ENCODE measurements around the gene SLF1. TPM values are rescaled to one million over a fixed set of nuclear protein-coding genes. Genes with fewer than 3 reads are reported as not detected.
A peak's percentile ranks its signal among the peaks of the same experiment; 100 is the strongest.

Gene SLF1
- total RNA-seq, 2 donors from 2014 or later = 22.0 to 32.4 TPM

GRCh38 chr5:94690778-94691177, 72.3 kb downstream of the SLF1 start:
- peaks cover 23% of the 10 kb centered on the region for H3K36me3 Mint-ChIP-seq (ENCODE audit: low read depth)
- Histone ChIP-seq H3K4me3 (ENCODE audit: low read length) (no peak overlapping the region), H3K9ac (ENCODE audit: extremely low read depth, low read length, poor library complexity, severe bottlenecking) (no peak overlapping the region), H3K9me3 (ENCODE audit: control insufficient read depth, low read length) (no peaks in the 10 kb centered on the region), H3K36me3 (ENCODE audit: control insufficient read depth, insufficient read depth, low read length) (peaks cover 61% of the 10 kb centered on the region), H3K27me3 (ENCODE audit: control insufficient read depth, insufficient read depth, low read length, poor library complexity, severe bottlenecking) (no peaks in the 10 kb centered on the region), H3K27ac (ENCODE audit: low read depth, low read length) (peak overlapping the region; percentile 49), H3K4me1 (ENCODE audit: control insufficient read depth, insufficient read depth, low read length) (no peaks in the 10 kb centered on the region)
- H3K27me3 Mint-ChIP-seq (ENCODE audit: insufficient read depth) = no peaks in the 10 kb centered on the region
- 90% methylated on average over 2 of the region's 2 CpGs; no CpG with 5 or more reads in 1 of the 2 experiments for WGBS, 2 experiments (ENCODE audit: insufficient coverage in 1 of 2, insufficient read length in 1 of 2)
- TF ChIP-seq CTCF (conservative IDR thresholded peaks at IDR 0.05) = no peak
- H3K9me3 Mint-ChIP-seq = no peaks in the 10 kb centered on the region
- peaks cover 12% of the 10 kb centered on the region for H3K4me1 Mint-ChIP-seq
- no peak overlapping the region for H3K27ac Mint-ChIP-seq
- DNase-seq = no peak
- H3K4me3 Mint-ChIP-seq = no peak overlapping the region

- TF ChIP-seq CTCF (conservative IDR thresholded peaks at IDR 0.05) = no peak
- Histone ChIP-seq H3K27me3 (ENCODE audit: control insufficient read depth, insufficient read depth, low read length, poor library complexity, severe bottlenecking) (no peaks in the 10 kb centered on the region), H3K36me3 (ENCODE audit: control insufficient read depth, insufficient read depth, low read length) (peaks cover 62% of the 10 kb centered on the region), H3K27ac (ENCODE audit: low read depth, low read length) (peak overlapping the region; percentile 49), H3K9me3 (ENCODE audit: control insufficient read depth, low read length) (no peaks in the 10 kb centered on the region), H3K4me3 (ENCODE audit: low read length) (no peak overlapping the region), H3K9ac (ENCODE audit: extremely low read depth, low read length, poor library complexity, severe bottlenecking) (no peak overlapping the region), H3K4me1 (ENCODE audit: control insufficient read depth, insufficient read depth, low read length) (no peaks in the 10 kb centered on the region)
- H3K4me1 Mint-ChIP-seq = peaks cover 12% of the 10 kb centered on the region
- no peaks in the 10 kb centered on the region for H3K27me3 Mint-ChIP-seq (ENCODE audit: insufficient read depth)
- no peak overlapping the region for H3K27ac Mint-ChIP-seq
- peaks cover 20% of the 10 kb centered on the region for H3K36me3 Mint-ChIP-seq (ENCODE audit: low read depth)
- H3K4me3 Mint-ChIP-seq = no peak overlapping the region
- H3K9me3 Mint-ChIP-seq = no peaks in the 10 kb centered on the region
- no CpG with 5 or more reads among the region's 1 CpG for whole genome bisulfite sequencing, 2 experiments (ENCODE audit: insufficient coverage in 1 of 2, insufficient read length in 1 of 2)
- DNase-seq = no peak
Measured at GRCh38 chr5:94691291-94691690, 72.8 kb downstream of the SLF1 start.

DNA sequence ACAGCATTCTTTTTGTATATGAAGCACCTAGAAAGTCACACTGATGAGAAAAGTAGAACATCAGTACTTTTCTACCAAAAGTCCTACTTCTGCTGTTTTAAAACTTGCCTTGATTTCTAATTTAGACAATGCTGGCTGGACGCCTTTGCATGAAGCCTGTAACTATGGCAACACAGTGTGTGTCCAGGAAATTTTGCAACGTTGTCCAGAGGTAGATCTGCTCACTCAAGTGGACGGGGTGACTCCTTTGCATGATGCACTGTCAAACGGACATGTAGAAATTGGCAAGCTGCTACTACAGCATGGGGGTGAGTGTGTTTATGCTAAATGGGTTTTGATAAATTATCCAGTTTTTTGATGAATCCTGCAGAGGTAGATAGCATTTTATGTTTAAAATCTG, 73.5 kb downstream of the SLF1 start:
- H3K4me1 ChIP-seq (ENCODE audit: control insufficient read depth, insufficient read depth, low read length) = peaks cover 3% of the 10 kb centered on the region
- DNase-seq = no peak
- WGBS, 2 experiments (ENCODE audit: insufficient coverage in 1 of 2, insufficient read length in 1 of 2) = 74 to 83% methylated on average over 3 to 4 of the region's 4 CpGs
- no peak overlapping the region for H3K4me3 ChIP-seq (ENCODE audit: low read length)
- no peak overlapping the region for H3K9ac ChIP-seq (ENCODE audit: extremely low read depth, low read length, poor library complexity, severe bottlenecking)
- Mint-ChIP-seq H3K4me1 (peaks cover 16% of the 10 kb centered on the region), H3K9me3 (no peaks in the 10 kb centered on the region), H3K4me3 (no peak overlapping the region), H3K36me3 (ENCODE audit: low read depth) (peaks cover 16% of the 10 kb centered on the region), H3K27ac (no peak overlapping the region), H3K27me3 (ENCODE audit: insufficient read depth) (no peaks in the 10 kb centered on the region)
- H3K27me3 ChIP-seq (ENCODE audit: control insufficient read depth, insufficient read depth, low read length, poor library complexity, severe bottlenecking) = no peaks in the 10 kb centered on the region
- no peak overlapping the region for H3K27ac ChIP-seq (ENCODE audit: low read depth, low read length)
- no peak for TF ChIP-seq CTCF (conservative IDR thresholded peaks at IDR 0.05)
- H3K36me3 ChIP-seq (ENCODE audit: control insufficient read depth, insufficient read depth, low read length) = peaks cover 63% of the 10 kb centered on the region
- no peaks in the 10 kb centered on the region for H3K9me3 ChIP-seq (ENCODE audit: control insufficient read depth, low read length)
